Measurements from ENCODE around the gene MISP. TPM values are rescaled to one million over a fixed set of nuclear protein-coding genes. Genes with fewer than 3 reads are reported as not detected.

MISP gene
- total RNA-seq, 1 donor, result not detected

- Histone ChIP-seq H3K4me3 (ENCODE audit: low read length) (no peak overlapping the region), H3K4me1 (ENCODE audit: insufficient read depth, low read length) (no peaks in the 10 kb centered on the region), H3K9me3 (ENCODE audit: low read depth, low read length) (no peaks in the 10 kb centered on the region), H3K27me3 (ENCODE audit: insufficient read depth, low read length) (no peaks in the 10 kb centered on the region)
These were observed 809 bp downstream of the MISP start for GRCh38 chr19:751501-752341.

- no peaks in the 10 kb centered on the region for H3K27me3 ChIP-seq (ENCODE audit: insufficient read depth, low read length)
- H3K4me3 ChIP-seq (ENCODE audit: low read length), result no peak overlapping the region
- H3K4me1 ChIP-seq (ENCODE audit: insufficient read depth, low read length), result no peaks in the 10 kb centered on the region
- no peaks in the 10 kb centered on the region for H3K9me3 ChIP-seq (ENCODE audit: low read depth, low read length)
These were observed 2.0 kb downstream of the MISP start for GRCh38 chr19:752652-753517.

DNA sequence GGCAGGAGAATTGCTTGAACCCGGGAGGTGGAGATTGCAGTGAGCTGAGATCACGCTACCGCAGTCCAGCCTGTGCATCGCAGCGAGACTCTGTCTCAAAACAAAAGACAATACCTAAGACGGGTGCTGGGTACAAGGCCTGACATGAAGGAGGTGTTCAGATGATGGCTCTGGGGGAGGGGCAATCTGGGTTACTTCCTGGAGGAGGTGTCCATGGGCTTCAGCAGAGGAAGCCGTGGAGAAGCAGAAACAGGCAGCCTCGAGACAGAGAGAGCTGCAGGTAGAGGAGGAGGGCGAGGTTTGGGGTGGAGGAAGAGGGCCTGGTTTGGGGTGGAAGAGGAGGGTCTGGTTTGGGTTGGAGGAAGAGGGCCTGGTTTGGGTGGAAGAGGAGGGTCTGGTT lies 3.6 kb downstream of the MISP start:
- Histone ChIP-seq H3K9me3 (ENCODE audit: low read depth, low read length) (no peaks in the 10 kb centered on the region), H3K4me3 (ENCODE audit: low read length) (no peak overlapping the region), H3K4me1 (ENCODE audit: insufficient read depth, low read length) (no peaks in the 10 kb centered on the region)

DNA sequence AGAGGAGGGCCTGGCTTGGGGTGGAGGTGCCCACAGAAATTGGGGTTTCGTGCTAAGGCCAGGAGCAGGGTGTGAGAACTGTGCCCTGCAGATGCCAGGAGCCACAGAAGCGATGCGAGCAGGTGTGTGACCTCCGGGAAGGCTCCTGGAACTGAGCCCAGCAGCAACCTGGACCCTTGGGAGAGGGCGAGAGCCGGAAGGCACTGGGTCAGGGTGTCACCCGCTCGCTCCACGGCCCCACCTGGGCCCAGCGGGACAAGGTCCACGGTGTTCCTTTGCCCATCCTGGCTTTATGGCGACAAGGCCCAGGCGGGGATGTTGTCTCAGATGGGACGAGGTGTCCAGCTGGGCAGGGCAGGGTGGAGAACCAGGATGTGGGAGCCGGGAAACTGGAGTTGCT lies 4.2 kb downstream of the MISP start:
- Histone ChIP-seq H3K4me1 (ENCODE audit: insufficient read depth, low read length) (no peaks in the 10 kb centered on the region), H3K9me3 (ENCODE audit: low read depth, low read length) (no peaks in the 10 kb centered on the region), H3K27me3 (ENCODE audit: insufficient read depth, low read length) (no peaks in the 10 kb centered on the region), H3K4me3 (ENCODE audit: low read length) (no peak overlapping the region)

More for the DNA sequence above, 3.6 kb downstream of the MISP start:
- no peaks in the 10 kb centered on the region for H3K27me3 ChIP-seq (ENCODE audit: insufficient read depth, low read length)

- Histone ChIP-seq H3K9me3 (ENCODE audit: low read depth, low read length) (no peaks in the 10 kb centered on the region), H3K4me3 (ENCODE audit: low read length) (no peak overlapping the region), H3K4me1 (ENCODE audit: insufficient read depth, low read length) (no peaks in the 10 kb centered on the region), H3K27me3 (ENCODE audit: insufficient read depth, low read length) (no peaks in the 10 kb centered on the region)
These were observed 5.3 kb downstream of the MISP start for GRCh38 chr19:756236-756635.

GRCh38 chr19:756821-757688 lies 6.1 kb downstream of the MISP start:
- Histone ChIP-seq H3K4me1 (ENCODE audit: insufficient read depth, low read length) (no peaks in the 10 kb centered on the region), H3K9me3 (ENCODE audit: low read depth, low read length) (no peaks in the 10 kb centered on the region), H3K4me3 (ENCODE audit: low read length) (no peak overlapping the region), H3K27me3 (ENCODE audit: insufficient read depth, low read length) (no peaks in the 10 kb centered on the region)

GRCh38 chr19:757811-758668 lies 7.1 kb downstream of the MISP start:
- H3K9me3 ChIP-seq (ENCODE audit: low read depth, low read length), result no peaks in the 10 kb centered on the region
- no peaks in the 10 kb centered on the region for H3K4me1 ChIP-seq (ENCODE audit: insufficient read depth, low read length)

GRCh38 chr19:763181-763580 lies 12.3 kb downstream of the MISP start:
- no peaks in the 10 kb centered on the region for H3K4me1 ChIP-seq (ENCODE audit: insufficient read depth, low read length)
- H3K27me3 ChIP-seq (ENCODE audit: insufficient read depth, low read length), result no peaks in the 10 kb centered on the region
- no peaks in the 10 kb centered on the region for H3K9me3 ChIP-seq (ENCODE audit: low read depth, low read length)
- no peak overlapping the region for H3K4me3 ChIP-seq (ENCODE audit: low read length)

More at GRCh38 chr19:757811-758668, 7.1 kb downstream of the MISP start:
- no peaks in the 10 kb centered on the region for H3K27me3 ChIP-seq (ENCODE audit: insufficient read depth, low read length)
- no peak overlapping the region for H3K4me3 ChIP-seq (ENCODE audit: low read length)

DNA sequence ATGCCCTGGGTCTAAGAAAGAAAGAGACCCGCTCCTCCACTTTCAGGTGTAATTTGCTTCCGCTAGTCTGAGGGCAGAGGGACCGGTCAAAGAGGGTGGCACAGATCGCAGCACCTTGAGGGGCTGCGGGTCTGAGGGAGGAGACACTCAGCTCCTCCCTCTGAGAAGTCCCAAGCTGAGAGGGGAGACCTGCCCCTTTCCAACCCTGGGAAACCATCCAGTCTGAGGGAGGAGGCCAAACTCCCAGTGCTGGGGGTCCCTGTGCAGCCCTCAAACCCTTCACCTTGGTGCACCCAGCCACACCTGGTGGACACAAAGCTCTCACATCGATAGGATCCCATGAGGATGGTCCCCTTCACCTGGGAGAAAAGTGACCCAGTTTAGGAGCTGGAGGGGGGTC lies 13.0 kb downstream of the MISP start:
- Histone ChIP-seq H3K27me3 (ENCODE audit: insufficient read depth, low read length) (no peaks in the 10 kb centered on the region), H3K4me3 (ENCODE audit: low read length) (no peak overlapping the region), H3K4me1 (ENCODE audit: insufficient read depth, low read length) (no peaks in the 10 kb centered on the region), H3K9me3 (ENCODE audit: low read depth, low read length) (no peaks in the 10 kb centered on the region)

- Histone ChIP-seq H3K4me1 (ENCODE audit: insufficient read depth, low read length) (no peaks in the 10 kb centered on the region), H3K27me3 (ENCODE audit: insufficient read depth, low read length) (no peaks in the 10 kb centered on the region), H3K9me3 (ENCODE audit: low read depth, low read length) (no peaks in the 10 kb centered on the region), H3K4me3 (ENCODE audit: low read length) (no peak overlapping the region)
These were observed 13.4 kb downstream of the MISP start for GRCh38 chr19:764301-764700.

GRCh38 chr19:765179-765738 lies 14.3 kb downstream of the MISP start:
- no peaks in the 10 kb centered on the region for H3K9me3 ChIP-seq (ENCODE audit: low read depth, low read length)
- no peaks in the 10 kb centered on the region for H3K27me3 ChIP-seq (ENCODE audit: insufficient read depth, low read length)
- H3K4me3 ChIP-seq (ENCODE audit: low read length), result no peak overlapping the region

GRCh38 chr19:768424-768823 lies 17.5 kb downstream of the MISP start:
- Histone ChIP-seq H3K27me3 (ENCODE audit: insufficient read depth, low read length) (no peaks in the 10 kb centered on the region), H3K9me3 (ENCODE audit: low read depth, low read length) (no peaks in the 10 kb centered on the region), H3K4me3 (ENCODE audit: low read length) (no peak overlapping the region), H3K4me1 (ENCODE audit: insufficient read depth, low read length) (no peaks in the 10 kb centered on the region)

More at GRCh38 chr19:765179-765738, 14.3 kb downstream of the MISP start:
- no peaks in the 10 kb centered on the region for H3K4me1 ChIP-seq (ENCODE audit: insufficient read depth, low read length)

GRCh38 chr19:769616-770015 lies 18.7 kb downstream of the MISP start:
- no peaks in the 10 kb centered on the region for H3K27me3 ChIP-seq (ENCODE audit: insufficient read depth, low read length)
- H3K4me3 ChIP-seq (ENCODE audit: low read length), result no peak overlapping the region
- H3K4me1 ChIP-seq (ENCODE audit: insufficient read depth, low read length), result no peaks in the 10 kb centered on the region
- no peaks in the 10 kb centered on the region for H3K9me3 ChIP-seq (ENCODE audit: low read depth, low read length)

DNA sequence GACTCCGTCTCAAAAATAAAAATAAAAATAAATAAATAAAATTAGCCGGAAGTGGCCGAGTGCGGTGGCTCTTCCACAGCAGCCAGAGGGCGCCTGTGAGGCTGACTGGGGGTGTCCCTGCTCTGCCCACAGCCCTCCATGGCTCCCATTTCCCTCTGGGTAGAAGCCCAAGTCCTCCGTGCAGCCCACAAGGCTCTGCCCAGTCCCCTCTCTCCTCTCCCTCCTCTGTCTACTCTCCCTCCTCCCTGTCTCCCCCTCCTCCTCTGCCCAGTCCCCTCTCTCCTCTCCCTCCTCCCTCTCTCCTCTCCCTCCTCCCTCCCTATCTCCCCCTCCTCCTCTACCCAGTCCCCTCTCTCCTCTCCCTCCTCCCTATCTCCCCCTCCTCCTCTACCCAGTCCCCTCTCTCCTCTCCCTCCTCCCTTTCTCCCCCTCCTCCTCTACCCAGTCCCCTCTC lies 20.4 kb downstream of the MISP start:
- Histone ChIP-seq H3K27me3 (ENCODE audit: insufficient read depth, low read length) (no peaks in the 10 kb centered on the region), H3K4me3 (ENCODE audit: low read length) (no peak overlapping the region), H3K9me3 (ENCODE audit: low read depth, low read length) (no peaks in the 10 kb centered on the region), H3K4me1 (ENCODE audit: insufficient read depth, low read length) (no peaks in the 10 kb centered on the region)

Measured in mononuclear cell (primary cell).